GM21367 (cell line): ENCODE measurements around the gene WDR49.

Experiments used
- ATAC-seq: cut with Tn5 transposase; IDR thresholded peaks from one replicate; pipeline ENCODE4 v1.9.1; 2021; ENCODE audit not compliant: unreplicated experiment

WDR49 gene

DNA sequence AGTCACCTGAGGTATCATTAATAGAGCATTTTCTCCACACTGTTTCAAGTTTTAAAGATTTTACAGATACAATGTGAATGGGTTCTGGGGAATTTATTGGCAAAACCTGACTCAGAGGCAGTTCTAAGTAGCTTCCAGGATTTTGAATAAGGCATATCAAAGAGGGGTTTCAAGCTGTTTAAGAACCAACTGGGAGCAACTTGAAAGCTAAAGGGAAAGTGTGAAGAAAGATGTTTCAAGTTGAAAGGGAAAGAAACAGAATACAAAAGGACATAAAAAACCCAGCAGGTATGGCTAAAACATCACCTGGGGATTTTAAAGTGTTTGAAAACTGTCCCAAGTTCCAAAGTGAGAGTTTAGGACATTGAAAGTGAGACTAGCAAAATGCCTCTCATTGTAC, 162.1 kb downstream of the WDR49 start:
- no peak for ATAC-seq

DNA sequence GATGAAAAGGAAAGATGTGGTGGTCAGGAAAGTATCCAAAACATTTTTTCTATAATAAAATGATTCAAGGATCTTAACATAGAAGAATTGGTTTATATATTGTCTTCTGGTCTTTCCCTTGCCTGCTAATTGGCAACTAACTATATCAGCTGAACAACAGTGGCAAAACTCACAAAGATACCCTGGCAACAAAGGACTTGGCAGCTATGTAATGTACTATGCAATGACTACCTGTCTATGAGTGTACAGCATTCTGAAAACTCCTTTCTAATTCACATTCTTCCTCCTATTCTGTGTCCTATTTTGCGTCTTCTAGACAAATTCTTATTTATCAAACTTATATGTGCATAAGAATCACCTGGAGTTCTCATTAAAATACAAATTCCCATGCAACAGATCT, 164.2 kb downstream of the WDR49 start:
- no peak for ATAC-seq

DNA sequence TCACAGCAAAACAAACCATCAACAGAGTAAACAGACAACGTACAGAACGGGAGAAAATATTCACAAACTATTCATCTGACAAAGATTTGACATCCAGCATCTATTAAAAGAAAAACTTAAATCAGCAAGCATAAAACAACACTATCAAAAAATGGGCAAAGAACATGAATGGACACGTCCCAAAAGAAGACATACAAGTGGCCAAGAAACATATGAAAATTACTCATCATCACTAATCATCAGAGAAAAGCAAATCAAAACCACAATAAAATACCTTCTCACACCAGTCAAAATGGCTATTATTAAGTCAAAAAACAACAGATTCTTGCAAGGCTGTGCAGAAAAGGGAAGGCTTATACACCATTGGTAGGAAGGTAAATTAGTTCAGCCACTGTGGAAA, 166.2 kb downstream of the WDR49 start:
- ATAC-seq: no peak

DNA sequence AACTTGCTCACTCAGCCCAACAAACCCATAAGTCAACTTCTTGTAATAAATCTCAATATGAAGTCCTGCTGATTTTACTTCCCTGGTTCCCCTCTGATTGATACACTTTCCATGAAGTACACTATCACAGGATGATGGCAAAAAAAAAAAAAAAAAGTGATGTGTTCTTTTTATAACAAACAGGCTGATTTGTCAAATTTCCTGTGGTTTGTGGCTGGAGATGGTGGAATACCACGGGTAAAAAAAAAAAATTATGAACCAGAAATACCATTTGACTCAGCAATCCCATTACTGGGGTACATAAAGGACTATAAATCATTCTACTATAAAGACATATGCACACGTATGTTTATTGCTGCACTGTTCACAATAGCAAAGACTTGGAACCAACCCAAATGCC, 169.2 kb downstream of the WDR49 start:
- ATAC-seq: no peak

DNA sequence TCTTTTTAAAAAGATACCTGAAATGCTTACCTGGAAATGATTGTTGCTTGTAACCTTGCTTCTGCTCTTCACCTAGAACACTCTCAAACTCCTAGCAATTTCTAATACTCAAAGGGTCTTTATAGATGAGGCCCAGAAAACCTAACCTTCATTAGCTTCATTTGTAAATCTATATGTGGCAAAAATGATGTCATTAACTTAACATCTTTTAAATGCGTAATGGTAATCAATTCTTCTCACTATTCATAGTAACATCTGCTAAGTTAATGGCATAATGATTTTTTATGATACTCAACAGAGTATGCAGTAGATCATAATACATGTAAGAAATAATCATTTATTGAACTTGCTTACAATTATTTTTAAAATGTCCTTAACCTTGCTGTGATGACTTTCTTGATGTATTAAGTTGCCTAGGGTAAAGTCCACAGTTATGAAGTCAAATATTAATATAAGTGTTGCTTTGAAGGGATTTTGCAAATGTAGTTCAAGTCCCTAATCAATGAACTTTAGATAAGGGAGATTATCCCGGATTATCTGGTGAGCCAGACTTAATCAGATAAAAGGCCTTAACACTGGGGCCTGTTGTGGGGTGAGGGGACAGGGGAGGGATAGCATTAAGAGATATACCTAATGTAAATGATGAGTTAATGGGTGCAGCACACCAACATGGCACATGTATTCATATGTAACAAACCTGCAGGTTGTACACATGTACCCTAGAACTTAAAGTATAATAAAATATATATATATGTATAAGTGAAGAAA, 169.8 kb downstream of the WDR49 start:
- ATAC-seq: no peak

DNA sequence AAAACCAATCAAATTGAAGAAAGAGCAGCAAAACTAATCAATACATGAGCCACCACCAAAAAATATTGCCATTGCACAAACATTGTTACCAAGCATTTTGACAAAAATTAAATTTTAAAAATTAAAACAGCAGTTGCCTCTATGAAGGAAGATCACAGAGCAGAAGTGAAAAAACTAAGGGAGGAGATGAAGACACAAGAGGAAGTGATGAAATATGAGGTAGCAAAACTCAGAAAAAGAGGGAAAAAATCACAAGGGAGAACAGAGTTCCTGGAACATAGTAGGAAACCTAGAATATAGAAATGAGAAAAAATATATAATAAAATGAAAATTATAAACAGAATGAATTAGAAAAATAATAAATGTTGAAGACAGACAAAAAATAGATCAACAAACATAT, 172.6 kb downstream of the WDR49 start:
- ATAC-seq: no peak

DNA sequence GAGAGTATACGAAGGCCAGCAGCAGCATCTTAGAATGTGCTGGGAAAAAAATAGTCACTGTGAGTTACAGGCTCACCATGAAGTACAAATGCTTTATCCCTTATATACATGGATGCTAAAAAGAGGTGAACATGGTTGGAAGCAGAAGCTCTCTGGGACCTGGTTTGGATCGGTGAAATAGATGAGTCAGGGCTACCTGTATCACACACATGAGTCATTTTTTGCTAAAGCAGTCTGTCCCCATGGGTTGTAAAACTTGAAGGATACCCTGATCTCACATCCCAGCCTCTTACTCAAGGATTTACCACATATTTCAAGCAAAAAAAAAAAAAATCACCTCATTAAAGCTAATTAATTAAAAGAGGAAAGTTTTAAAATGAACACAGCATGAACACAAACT, 173.0 kb downstream of the WDR49 start:
- no peak for ATAC-seq

DNA sequence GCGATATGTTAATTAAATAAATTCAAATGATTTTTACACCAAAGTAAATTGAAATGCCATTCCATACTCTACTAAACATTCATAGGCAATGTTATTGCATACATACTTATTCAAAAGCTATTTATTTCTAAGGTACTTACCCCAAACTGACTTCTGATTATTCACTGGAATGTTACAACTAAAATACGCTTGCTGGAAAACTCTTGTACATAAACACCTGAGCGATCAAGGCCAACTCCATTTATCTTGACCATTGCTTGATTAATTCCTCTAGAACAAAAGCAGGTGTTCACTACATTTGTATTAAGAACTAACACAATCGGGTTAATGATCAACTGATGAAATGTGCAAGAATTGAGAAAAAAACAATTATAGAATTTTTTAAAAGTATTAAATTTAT, 179.9 kb downstream of the WDR49 start, which contains the start of gene SERPINI2:
Gene SERPINI2 (minus strand): TSS at position 180 of the 400 bp plus-strand sequence. CDS start 2,208 bp downstream, outside the sequence.
- ATAC-seq: no peak

DNA sequence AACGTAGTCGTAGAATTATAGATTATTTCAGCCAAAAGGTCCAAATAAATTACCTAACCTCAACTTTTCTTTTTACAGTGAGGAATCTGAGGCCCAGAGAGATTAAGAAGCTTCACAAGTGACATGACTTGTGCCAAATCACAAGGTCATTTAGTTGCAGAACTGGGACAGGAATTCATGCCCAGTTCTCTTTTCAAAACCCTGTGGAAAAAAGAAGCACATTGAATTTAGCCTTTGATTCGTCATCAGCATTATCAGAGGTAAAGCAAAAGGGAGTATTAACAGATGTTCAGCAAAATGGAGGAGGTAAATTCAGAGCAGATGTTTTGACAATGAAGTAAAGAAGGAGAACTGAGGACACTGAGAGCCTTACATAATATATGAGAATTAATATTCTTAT, 184.4 kb downstream of the WDR49 start:
- no peak for ATAC-seq

DNA sequence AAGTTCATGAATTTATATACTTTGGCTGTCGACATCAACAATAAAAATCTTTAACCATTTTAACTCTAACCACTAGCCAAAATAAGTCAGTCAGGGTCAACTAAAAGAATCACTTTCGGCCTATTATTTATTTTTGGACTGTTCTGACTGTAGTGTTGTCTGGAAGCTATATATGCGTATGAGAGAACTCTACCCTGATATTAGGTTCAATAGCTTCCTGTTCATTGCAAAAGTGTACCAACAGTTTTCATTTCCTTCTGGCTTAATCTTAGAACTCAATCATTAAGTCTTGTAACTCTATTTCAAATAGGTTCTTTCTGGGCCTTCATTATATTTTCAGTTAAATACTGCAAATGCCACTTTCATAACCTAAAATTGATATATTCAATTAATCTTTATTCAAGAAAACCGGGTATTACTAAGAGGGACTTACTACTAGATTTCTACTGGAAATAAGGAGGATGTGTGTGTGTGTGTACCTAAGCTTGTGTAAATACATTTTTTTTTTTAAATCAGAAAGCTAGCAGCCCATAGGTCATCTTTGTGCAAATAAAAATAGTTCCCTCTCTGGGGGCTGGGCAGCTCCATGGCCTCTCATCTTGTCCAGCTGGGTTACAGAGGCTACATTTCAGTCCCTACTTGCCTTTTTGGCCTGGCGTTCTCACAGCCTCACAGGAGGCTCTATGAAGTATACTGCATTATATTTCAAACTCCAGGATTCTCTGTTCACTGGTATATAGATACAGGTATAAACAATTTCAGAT, 185.7 kb downstream of the WDR49 start:
- ATAC-seq: no peak

DNA sequence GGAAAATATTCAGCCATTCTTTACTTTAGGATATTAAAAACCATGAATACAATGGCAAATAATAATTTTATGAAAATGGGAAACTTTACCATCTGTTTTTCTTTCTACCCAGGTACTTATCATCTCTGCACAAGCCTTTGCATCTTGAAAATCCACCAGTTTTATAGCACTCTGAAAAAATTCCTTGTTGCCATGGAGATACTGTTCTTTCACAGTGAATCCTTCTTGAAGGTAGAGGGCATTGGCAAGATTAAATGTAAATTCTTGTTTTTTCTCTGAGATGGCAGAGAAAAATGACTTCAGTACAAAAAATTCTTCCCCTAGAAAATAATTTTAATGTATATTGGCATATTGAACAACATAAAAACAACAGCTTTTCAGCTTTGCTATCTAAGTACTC, 186.8 kb downstream of the WDR49 start:
- no peak for ATAC-seq

DNA sequence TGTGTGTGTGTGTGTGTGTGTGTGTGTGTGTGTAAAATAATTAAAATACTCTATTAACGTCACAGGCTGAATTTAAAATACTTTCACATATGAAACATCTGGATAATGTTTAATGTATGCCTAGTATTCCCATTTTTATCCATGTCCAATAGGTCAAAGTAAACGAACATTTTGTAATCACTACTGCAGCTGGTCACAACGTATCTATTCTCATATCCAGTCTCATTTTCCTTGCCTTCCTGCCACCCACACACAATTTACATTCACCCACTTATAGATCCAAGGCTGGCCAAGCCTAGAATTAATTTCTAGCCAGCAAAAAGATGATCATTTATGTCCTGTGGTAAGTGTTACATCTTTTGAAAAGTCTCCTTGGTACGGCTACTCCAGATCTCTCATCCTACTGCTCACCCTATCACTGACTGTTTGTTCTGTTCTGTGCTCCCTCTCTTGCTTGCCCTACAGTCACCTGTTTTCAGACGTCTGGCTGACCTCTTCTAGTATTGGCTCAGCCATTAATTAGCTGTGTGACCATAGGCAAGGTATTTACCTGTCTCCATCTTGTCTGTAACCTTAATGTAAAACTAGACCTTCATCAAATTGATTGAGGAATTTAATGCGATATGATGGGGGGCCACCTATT, 197.5 kb downstream of the WDR49 start:
- no peak for ATAC-seq

DNA sequence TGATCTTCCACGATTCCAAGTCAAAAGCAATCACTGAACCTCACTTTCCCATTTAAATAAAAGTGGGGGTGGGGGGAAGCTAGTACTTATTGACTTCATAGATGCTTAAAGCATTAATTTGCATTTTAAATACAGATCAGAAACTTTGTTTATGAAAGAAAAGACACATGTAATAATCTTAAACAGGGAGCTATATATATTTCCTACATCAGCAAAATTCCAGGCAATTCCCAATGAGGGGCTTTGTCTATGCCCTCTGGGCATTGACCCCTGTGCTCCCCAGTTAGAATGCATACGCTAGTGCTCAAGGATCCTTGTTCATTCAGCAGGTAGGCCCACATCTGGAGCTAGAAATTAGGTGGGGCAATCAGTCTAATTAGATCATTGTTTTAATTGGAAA, 199.9 kb downstream of the WDR49 start:
- ATAC-seq: no peak

DNA sequence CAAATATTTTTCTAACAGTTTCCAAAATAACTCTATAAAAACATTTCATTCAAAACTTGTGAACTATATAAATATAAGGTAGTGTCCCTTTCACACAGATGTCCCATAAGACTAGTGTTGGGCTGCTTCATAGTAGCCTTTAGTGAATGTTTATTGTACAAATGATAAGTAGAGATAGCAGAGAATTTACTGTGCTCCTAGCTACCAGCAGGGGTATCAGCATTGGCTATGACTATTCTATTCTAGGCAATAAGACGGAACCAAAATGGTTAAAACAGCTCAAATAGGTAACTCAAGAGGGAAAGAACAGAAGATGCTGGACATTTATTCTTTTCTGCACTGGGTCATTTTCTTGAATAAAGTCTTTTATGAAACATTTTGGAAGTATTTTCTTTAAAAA, 202.5 kb downstream of the WDR49 start:
- ATAC-seq: no peak

DNA sequence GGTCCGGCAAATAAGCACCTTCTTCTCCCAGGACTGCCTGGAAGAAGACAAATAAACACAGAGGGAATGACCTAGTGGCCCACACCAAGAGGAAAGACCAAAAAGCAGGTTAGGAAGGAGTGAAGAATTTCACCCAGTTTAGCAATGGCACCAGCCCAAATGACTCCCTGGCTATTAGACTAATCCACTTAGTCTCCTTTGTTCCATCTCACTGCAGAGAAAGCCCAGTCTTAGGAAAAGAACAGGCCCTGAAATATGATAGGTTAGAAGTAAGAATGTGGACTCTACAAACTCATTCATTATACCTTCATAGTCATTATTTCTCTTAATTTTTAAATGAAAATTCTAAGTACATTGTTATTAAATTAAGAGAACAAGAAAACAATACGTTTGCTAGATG, 203.1 kb downstream of the WDR49 start:
- ATAC-seq: no peak

DNA sequence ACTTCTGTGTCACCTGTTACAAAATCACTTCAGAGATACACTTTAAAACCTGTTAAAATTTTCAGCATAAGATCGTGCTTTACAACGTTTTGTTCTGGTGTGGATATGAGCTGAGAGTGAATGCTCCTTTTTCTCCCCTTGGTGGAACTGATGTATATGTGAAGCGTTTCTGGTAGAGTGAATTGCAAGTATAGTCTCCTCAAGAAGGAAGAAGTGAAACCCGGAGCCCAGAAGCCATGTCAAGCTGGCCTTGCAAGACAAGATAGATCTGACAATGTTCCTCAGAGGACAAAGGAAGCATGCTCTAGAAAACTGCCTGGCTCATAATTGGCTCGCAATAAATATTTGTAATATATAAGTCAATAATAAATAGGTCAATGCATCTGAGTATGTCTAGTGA, 203.5 kb downstream of the WDR49 start:
- ATAC-seq: peak; percentile 72

DNA sequence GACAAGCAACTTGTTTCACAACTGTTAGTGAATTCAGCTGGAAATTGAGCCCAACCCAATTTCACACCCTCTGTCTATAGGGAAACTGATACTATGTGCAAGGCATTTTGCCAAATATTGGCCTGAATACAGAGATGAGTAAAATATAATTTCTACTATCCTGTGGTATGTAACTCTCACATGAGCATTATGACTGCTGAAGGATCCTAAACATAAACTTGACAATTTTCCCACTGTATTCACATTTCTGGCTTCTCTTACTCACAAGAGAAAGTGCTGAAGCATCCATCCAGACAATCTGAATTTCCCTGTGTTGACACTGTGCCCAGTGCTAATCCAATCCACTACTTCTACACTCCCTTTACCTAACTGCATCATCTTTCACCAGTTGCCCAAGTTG, 208.3 kb downstream of the WDR49 start:
- ATAC-seq: no peak

DNA sequence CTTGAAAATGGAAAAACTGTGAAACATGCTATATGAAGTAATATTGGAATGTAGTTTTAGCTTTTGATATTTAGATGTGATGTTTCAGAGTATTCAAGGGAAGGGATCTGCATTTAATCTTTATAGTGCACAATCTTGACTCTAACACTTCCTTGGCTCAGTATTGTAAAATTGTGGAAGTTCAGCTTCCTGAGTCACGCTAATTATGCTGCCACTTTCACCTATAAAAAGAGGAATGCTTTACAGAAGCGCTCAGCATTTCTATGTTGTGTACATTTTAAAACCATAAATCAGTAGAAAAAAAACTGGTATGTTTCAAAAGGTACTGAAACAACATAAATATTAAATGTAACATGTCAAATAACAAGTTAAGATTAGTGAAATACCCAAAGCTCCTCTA, 212.5 kb downstream of the WDR49 start:
- ATAC-seq: no peak

DNA sequence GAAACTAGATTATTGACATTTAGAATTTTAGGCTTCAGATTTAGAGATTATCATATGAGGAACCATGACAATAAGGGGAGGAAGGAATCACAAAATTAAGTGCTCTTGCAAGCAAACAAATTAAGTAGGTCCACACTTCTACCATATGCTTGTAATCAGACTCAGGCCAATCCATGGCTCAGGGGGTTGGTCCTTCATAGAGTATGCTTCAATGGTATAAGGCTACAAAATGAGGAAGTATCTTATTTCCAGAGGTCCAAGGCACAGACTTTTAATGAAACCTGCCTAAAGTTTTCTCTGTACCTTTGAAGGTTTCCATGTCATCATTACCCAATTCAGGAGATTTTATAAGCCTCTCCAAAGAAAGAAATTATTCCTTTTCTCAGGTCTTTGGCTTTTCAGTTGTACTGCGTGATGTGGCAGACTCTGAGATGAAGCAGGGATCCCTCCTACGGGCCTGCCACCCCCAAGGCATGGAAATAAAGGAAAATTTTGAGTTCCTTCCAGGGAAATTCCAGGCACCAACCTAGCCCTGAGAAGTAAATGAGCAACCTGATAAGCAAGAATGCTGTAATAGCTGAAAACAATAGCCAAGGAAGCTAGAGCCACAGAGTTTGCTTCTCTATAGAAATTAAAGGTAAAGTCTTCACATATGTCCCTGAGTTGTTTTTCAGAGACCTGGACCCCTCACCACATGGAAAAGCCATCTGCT, 216.2 kb downstream of the WDR49 start:
- ATAC-seq: no peak
